ENCODE results near the gene SRRM1.
"Not testable (repeated sequence)": the region's sequence is repeated elsewhere in the genome, so short reads cannot be mapped to it uniquely, and the experiment has no call there.

SRRM1 gene

GRCh38 chr1:24643363-24644099 is 429 bp downstream of the SRRM1 start:
- DNase-seq = no peak

- no peak for DNase-seq
Measured at GRCh38 chr1:24644100-24644384, 940 bp downstream of the SRRM1 start.

- DNase-seq = no peak
Measured at GRCh38 chr1:24648919-24649318, 5.8 kb downstream of the SRRM1 start.

- DNase-seq = no peak
Measured at GRCh38 chr1:24652382-24652781, 9.3 kb downstream of the SRRM1 start.

- no peak for DNase-seq
Measured at GRCh38 chr1:24654010-24654409, 10.9 kb downstream of the SRRM1 start.

GRCh38 chr1:24656046-24656445 is 12.9 kb downstream of the SRRM1 start:
- no peak for DNase-seq

GRCh38 chr1:24657781-24658180 is 14.7 kb downstream of the SRRM1 start:
- no peak for DNase-seq

- no peak for DNase-seq
Measured at GRCh38 chr1:24659166-24659904, 16.2 kb downstream of the SRRM1 start.

GRCh38 chr1:24659993-24660665 is 17.0 kb downstream of the SRRM1 start:
- no peak for DNase-seq

GRCh38 chr1:24664507-24665033 is 21.5 kb downstream of the SRRM1 start:
- DNase-seq = no peak

GRCh38 chr1:24666794-24667193 is 23.7 kb downstream of the SRRM1 start:
- DNase-seq = no peak

- DNase-seq = not testable (repeated sequence)
Measured at GRCh38 chr1:24671372-24671771, 28.3 kb downstream of the SRRM1 start.

- not testable (repeated sequence) for DNase-seq
Measured at GRCh38 chr1:24672686-24673085, 29.6 kb downstream of the SRRM1 start.

GRCh38 chr1:24673341-24673740 is 30.2 kb downstream of the SRRM1 start:
- DNase-seq = no peak

- DNase-seq = not testable (repeated sequence)
Measured at GRCh38 chr1:24678421-24678820, 35.3 kb downstream of the SRRM1 start.

- DNase-seq = no peak
Measured at GRCh38 chr1:24679725-24680124, 36.6 kb downstream of the SRRM1 start.

GRCh38 chr1:24683713-24684162 is 40.6 kb downstream of the SRRM1 start:
- no peak for DNase-seq

GRCh38 chr1:24688033-24688432 is 44.9 kb downstream of the SRRM1 start:
- no peak for DNase-seq

GRCh38 chr1:24688621-24689195 is 45.6 kb downstream of the SRRM1 start:
- no peak for DNase-seq

- no peak for DNase-seq
Measured at GRCh38 chr1:24691051-24691450, 47.9 kb downstream of the SRRM1 start.

- no peak for DNase-seq
Measured at GRCh38 chr1:24692351-24692980, 49.4 kb downstream of the SRRM1 start.

- DNase-seq = no peak
Measured at GRCh38 chr1:24693827-24694379, 50.8 kb downstream of the SRRM1 start.
